Neural progenitor cell (in vitro differentiated cells): ENCODE measurements around the gene SLC38A1. TPM values are rescaled to one million over a fixed set of nuclear protein-coding genes. Genes with fewer than 3 reads are reported as not detected.

Experiments
- DNase-seq: peaks from one replicate; pipeline ENCODE4 v3.0.0-alpha.2; 2016; ENCODE audit warnings: low spot score
- H2AFZ ChIP-seq: fragments of 200-600 bp; sonication (generic); replicated peaks from 2 replicates; pipeline ENCODE4 v1.6.1; 2016; ENCODE audit warnings: antibody characterized with exemption
- H3F3A ChIP-seq: fragments of 200-600 bp; sonication (generic); 2 replicates; pipeline ENCODE4 v1.6.1; 2016; ENCODE audit warnings: antibody characterized with exemption, low read depth
- H3K27ac ChIP-seq: fragments of 200-600 bp; sonication (generic); 2 replicates; pipeline ENCODE4 v1.5.1; 2016; ENCODE audit warnings: mild to moderate bottlenecking
- H3K27me3 ChIP-seq: fragments of 200-600 bp; sonication (generic); 2 replicates; pipeline ENCODE4 v1.6.1; 2016; ENCODE audit warnings: mild to moderate bottlenecking, moderate library complexity
- H3K36me3 ChIP-seq: fragments of 200-600 bp; sonication (generic); 2 replicates; pipeline ENCODE4 v1.5.1; 2016
- H3K4me1 ChIP-seq: fragments of 200-600 bp; sonication (generic); 2 replicates; pipeline ENCODE4 v1.6.1; 2016; ENCODE audit warnings: mixed run types
- H3K4me2 ChIP-seq: fragments of 200-600 bp; sonication (generic); 2 replicates; pipeline ENCODE4 v1.6.1; 2016
- H3K4me3 ChIP-seq: fragments of 200-600 bp; sonication (generic); 2 replicates; pipeline ENCODE4 v1.5.1; 2016
- H3K79me2 ChIP-seq: fragments of 200-600 bp; sonication (generic); 2 replicates; pipeline ENCODE4 v1.6.1; 2016; ENCODE audit warnings: low read depth
- H3K9ac ChIP-seq: fragments of 200-600 bp; sonication (generic); 2 replicates; pipeline ENCODE4 v1.6.1; 2016
- H3K9me3 ChIP-seq: fragments of 200-600 bp; sonication (generic); 2 replicates; pipeline ENCODE4 v1.5.1; 2016; ENCODE audit warnings: low read depth
- H4K20me1 ChIP-seq: fragments of 200-600 bp; sonication (generic); 2 replicates; pipeline ENCODE4 v1.6.1; 2016; ENCODE audit warnings: low read depth
- H3K27ac Mint-ChIP-seq: 3 replicates; pipeline ENCODE4 v1.8.0; 2021; ENCODE audit warnings: mixed read lengths
- H3K27me3 Mint-ChIP-seq: 2 replicates; pipeline ENCODE4 v1.8.0; 2022; ENCODE audit warnings: low read depth, mild to moderate bottlenecking, inconsistent platforms, moderate library complexity, mixed read lengths; ENCODE audit not compliant: insufficient read depth
- H3K36me3 Mint-ChIP-seq: 3 replicates; pipeline ENCODE4 v1.8.0; 2021; ENCODE audit warnings: mixed read lengths
- H3K4me1 Mint-ChIP-seq: 3 replicates; pipeline ENCODE4 v1.8.0; 2021; ENCODE audit warnings: mixed read lengths
- H3K4me3 Mint-ChIP-seq: 3 replicates; pipeline ENCODE4 v1.8.0; 2021; ENCODE audit warnings: mild to moderate bottlenecking, moderate library complexity, mixed read lengths
- H3K9me3 Mint-ChIP-seq: 3 replicates; pipeline ENCODE4 v1.8.0; 2020; ENCODE audit warnings: mixed read lengths
- EZH2 ChIP-seq: fragments of 200-600 bp; sonication (generic); IDR thresholded peaks from 2 replicates; pipeline ENCODE4 v1.6.1; 2017; ENCODE audit warnings: antibody characterized with exemption, mild to moderate bottlenecking, moderate library complexity
- EZH2phosphoT487 ChIP-seq: fragments of 200-600 bp; sonication (generic); IDR thresholded peaks from 2 replicates; pipeline ENCODE4 v1.6.1; 2017; ENCODE audit warnings: antibody characterized with exemption
- total RNA-seq: library from RNA; depleted of rRNA; stranded (reverse); fragments of >200 nt; gene quantifications from 2 replicates; pipeline ENCODE4 v1.2.3, GENCODE V29; 2015; ENCODE audit warnings: low replicate concordance
- TF ChIP-seq, protein P1 (sequence below): fragments of 200-600 bp; sonication (generic); IDR thresholded peaks from 2 replicates; pipeline ENCODE4 v1.5.1; 2017; ENCODE audit warnings: antibody characterized with exemption, mild to moderate bottlenecking

Gene SLC38A1
- total RNA-seq, 1 donor from 2014 or later = 142 TPM

DNA sequence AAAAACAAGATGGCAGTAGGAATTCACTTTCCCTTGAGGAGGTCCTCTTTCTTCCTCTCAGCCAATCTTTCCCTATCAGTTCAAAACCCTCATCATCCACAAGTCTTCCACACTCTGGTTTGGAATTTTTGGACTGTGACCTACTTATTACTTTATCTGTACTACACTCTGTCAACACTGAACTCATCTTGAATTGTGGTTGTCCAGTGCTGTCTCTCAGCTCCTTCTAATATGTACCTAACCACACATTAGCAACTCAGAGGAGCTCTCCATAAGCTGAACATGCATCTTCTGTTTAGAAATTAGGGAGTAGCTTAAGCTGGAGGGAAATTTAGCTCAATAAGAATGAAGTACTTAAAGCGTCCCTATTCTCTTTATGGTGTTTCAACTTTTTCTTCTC lies 34.8 kb downstream of the SLC38A1 start:
- no peak overlapping the region for H2AFZ ChIP-seq
- DNase-seq = no peak
- peaks cover 2% of the 10 kb centered on the region for H3K27me3 Mint-ChIP-seq
- peaks cover 98% of the 10 kb centered on the region for H3K79me2 ChIP-seq
- no peak overlapping the region for H3K9ac ChIP-seq
- no peak overlapping the region for H3K4me2 ChIP-seq
- no peak overlapping the region for H3K4me3 ChIP-seq
- peaks cover 56% of the 10 kb centered on the region for H3K36me3 Mint-ChIP-seq
- no peaks in the 10 kb centered on the region for H3K4me1 ChIP-seq
- H3K4me3 Mint-ChIP-seq = no peak overlapping the region
- no peak overlapping the region for H3K27ac Mint-ChIP-seq
- H3K27me3 ChIP-seq = no peaks in the 10 kb centered on the region
- H3K27ac ChIP-seq = no peak overlapping the region
- no peaks in the 10 kb centered on the region for H3K9me3 ChIP-seq
- H3F3A ChIP-seq = no peaks in the 10 kb centered on the region
- no peaks in the 10 kb centered on the region for H4K20me1 ChIP-seq
- H3K36me3 ChIP-seq = peaks cover 11% of the 10 kb centered on the region
- H3K4me1 Mint-ChIP-seq = no peaks in the 10 kb centered on the region
- no peak for TF ChIP-seq EZH2phosphoT487
- TF ChIP-seq, protein P1, sequence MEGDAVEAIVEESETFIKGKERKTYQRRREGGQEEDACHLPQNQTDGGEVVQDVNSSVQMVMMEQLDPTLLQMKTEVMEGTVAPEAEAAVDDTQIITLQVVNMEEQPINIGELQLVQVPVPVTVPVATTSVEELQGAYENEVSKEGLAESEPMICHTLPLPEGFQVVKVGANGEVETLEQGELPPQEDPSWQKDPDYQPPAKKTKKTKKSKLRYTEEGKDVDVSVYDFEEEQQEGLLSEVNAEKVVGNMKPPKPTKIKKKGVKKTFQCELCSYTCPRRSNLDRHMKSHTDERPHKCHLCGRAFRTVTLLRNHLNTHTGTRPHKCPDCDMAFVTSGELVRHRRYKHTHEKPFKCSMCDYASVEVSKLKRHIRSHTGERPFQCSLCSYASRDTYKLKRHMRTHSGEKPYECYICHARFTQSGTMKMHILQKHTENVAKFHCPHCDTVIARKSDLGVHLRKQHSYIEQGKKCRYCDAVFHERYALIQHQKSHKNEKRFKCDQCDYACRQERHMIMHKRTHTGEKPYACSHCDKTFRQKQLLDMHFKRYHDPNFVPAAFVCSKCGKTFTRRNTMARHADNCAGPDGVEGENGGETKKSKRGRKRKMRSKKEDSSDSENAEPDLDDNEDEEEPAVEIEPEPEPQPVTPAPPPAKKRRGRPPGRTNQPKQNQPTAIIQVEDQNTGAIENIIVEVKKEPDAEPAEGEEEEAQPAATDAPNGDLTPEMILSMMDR = no peak
- TF ChIP-seq EZH2 = no peak
- no peaks in the 10 kb centered on the region for H3K9me3 Mint-ChIP-seq

DNA sequence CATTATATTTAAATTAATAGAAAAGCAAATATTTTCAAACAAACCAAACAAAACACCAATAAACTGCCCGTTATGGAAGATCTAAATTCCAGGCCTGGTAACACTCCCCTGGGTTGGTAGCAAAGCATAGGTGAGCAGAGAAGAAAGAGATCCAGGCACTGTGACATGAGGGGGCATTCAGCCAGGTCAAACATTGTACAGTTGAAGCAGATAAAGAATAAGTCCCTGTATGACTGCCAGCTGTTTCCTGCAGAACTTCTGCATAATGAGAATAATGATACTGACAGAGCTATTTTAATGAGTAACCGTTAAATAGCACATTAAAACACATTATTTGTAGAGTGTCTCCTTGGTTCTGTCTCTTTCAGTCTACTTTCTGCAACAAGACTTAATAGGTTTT lies 35.4 kb downstream of the SLC38A1 start:
- Histone ChIP-seq H3K4me2 (no peak overlapping the region), H3K4me3 (no peak overlapping the region), H2AFZ (no peak overlapping the region), H3K27me3 (no peaks in the 10 kb centered on the region), H4K20me1 (no peaks in the 10 kb centered on the region), H3K4me1 (no peaks in the 10 kb centered on the region), H3K79me2 (peaks cover 98% of the 10 kb centered on the region), H3K27ac (no peak overlapping the region), H3K9me3 (no peaks in the 10 kb centered on the region), H3F3A (no peaks in the 10 kb centered on the region), H3K36me3 (peaks cover 16% of the 10 kb centered on the region), H3K9ac (no peak overlapping the region)
- no peak for TF ChIP-seq EZH2
- no peak for TF ChIP-seq EZH2phosphoT487
- TF ChIP-seq, protein P1 = no peak
- peaks cover 1% of the 10 kb centered on the region for H3K27me3 Mint-ChIP-seq
- H3K4me1 Mint-ChIP-seq = no peaks in the 10 kb centered on the region
- no peak for DNase-seq
- H3K4me3 Mint-ChIP-seq = no peak overlapping the region
- peaks cover 60% of the 10 kb centered on the region for H3K36me3 Mint-ChIP-seq
- H3K9me3 Mint-ChIP-seq = no peaks in the 10 kb centered on the region
- H3K27ac Mint-ChIP-seq = no peak overlapping the region

DNA sequence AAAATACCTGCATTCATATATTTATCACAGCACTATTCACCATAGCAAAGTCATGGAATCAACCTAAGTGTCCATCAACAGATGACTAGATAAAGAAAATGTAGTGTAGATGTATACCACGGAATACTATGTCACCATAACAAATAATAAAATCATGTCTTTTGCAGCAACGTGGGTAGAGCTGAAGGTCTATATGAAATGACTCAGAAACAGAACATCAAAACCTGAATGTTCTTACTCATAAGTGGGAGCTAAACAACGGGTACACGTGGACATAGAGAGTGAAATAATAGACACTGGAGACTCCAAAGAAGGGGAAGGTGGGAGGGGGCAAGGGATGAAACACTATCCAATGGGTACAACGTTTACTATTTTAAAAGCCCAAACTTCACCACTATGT lies 37.9 kb downstream of the SLC38A1 start:
- no peaks in the 10 kb centered on the region for H3F3A ChIP-seq
- H3K9ac ChIP-seq = no peak overlapping the region
- no peaks in the 10 kb centered on the region for H3K27me3 Mint-ChIP-seq
- no peak overlapping the region for H2AFZ ChIP-seq
- H4K20me1 ChIP-seq = no peaks in the 10 kb centered on the region
- peaks cover 64% of the 10 kb centered on the region for H3K36me3 Mint-ChIP-seq
- no peaks in the 10 kb centered on the region for H3K9me3 ChIP-seq
- H3K4me1 Mint-ChIP-seq = no peaks in the 10 kb centered on the region
- no peak overlapping the region for H3K27ac ChIP-seq
- no peak for DNase-seq
- no peaks in the 10 kb centered on the region for H3K4me1 ChIP-seq
- no peaks in the 10 kb centered on the region for H3K27me3 ChIP-seq
- H3K9me3 Mint-ChIP-seq = no peaks in the 10 kb centered on the region
- H3K27ac Mint-ChIP-seq = no peak overlapping the region
- no peak overlapping the region for H3K4me3 ChIP-seq
- peaks cover 29% of the 10 kb centered on the region for H3K36me3 ChIP-seq
- H3K4me3 Mint-ChIP-seq = no peak overlapping the region
- no peak overlapping the region for H3K4me2 ChIP-seq
- no peak for TF ChIP-seq EZH2phosphoT487
- TF ChIP-seq, protein P1 = no peak
- TF ChIP-seq EZH2 = no peak
- peaks cover 94% of the 10 kb centered on the region for H3K79me2 ChIP-seq
